ENCODE results near the gene POLG. TPM values are rescaled to one million over a fixed set of nuclear protein-coding genes. Genes with fewer than 3 reads are reported as not detected.

The POLG gene
- total and polyA plus RNA-seq, 5 donors from 2014 or later, result 31.2 to 157 (median 35.2) TPM

GRCh38 chr15:89378296-89379151 lies 43.9 kb upstream of the POLG start:
- DNase-seq (no peak), ATAC-seq (ENCODE audit: low read depth in 2 of 2) (no peak)
- H3K4me3 Mint-ChIP-seq, result peak overlapping the region; percentile 39 to 91 (median 74)
- H3K27me3 Mint-ChIP-seq, result peaks cover 90% of the 10 kb centered on the region
- H3K27ac Mint-ChIP-seq, result no peak overlapping the region
- H3K4me1 Mint-ChIP-seq, result peaks cover 0 to 11% (median 2%) of the 10 kb centered on the region in 4 donors
- H3K9me3 ChIP-seq (ENCODE audit: control insufficient read depth in 2 of 2, low read length in 2 of 2), result no peaks in the 10 kb centered on the region
- peaks cover 56% of the 10 kb centered on the region for H3K27me3 ChIP-seq (ENCODE audit: control insufficient read depth, insufficient read depth, low read length)
- H3K36me3 Mint-ChIP-seq, result no peaks in the 10 kb centered on the region
- peaks cover 0 to 1% (median 0%) of the 10 kb centered on the region in 7 donors for H3K9me3 Mint-ChIP-seq
- H3K4me1 ChIP-seq (ENCODE audit: control insufficient read depth, insufficient read depth, low read length, poor library complexity, severe bottlenecking), result peaks cover 13% of the 10 kb centered on the region
- H3K36me3 ChIP-seq (ENCODE audit: control insufficient read depth, insufficient read depth, low read length), result no peaks in the 10 kb centered on the region
- no peak overlapping the region for H3K4me3 ChIP-seq (ENCODE audit: low read depth, low read length)
- H3K27ac ChIP-seq (ENCODE audit: insufficient read depth, low read length, poor library complexity, severe bottlenecking), result no peak overlapping the region

DNA sequence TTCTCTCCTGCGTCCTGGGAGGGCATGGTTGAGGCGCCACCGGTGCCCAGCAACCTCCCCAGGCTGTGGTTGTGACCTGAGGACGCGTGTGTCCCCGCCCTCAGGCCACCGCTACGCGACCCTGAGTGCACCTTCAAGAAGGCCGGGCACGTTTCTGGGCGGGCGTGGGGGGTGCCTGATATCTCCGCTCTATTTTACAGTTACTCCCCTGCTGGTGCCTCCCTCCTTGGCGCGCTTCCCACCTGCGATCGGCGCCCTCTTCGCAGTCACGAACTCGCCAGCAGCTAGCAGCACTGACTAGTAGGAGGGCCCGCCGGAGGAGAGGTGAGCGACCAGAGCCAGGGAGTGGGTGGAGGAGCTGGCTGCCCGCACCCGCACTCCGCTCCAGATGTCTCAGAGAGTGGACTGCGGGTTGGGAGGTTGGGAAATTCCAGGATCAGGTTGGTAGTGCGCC lies 43.2 kb upstream of the POLG start:
- H3K36me3 ChIP-seq (ENCODE audit: control insufficient read depth, insufficient read depth, low read length), result no peaks in the 10 kb centered on the region
- peaks cover 59% of the 10 kb centered on the region for H3K27me3 ChIP-seq (ENCODE audit: control insufficient read depth, insufficient read depth, low read length)
- H3K4me3 ChIP-seq (ENCODE audit: low read depth, low read length), result no peak overlapping the region
- DNase-seq (no peak), ATAC-seq (ENCODE audit: low read depth in 2 of 2) (no peak)
- peaks cover 13% of the 10 kb centered on the region for H3K4me1 ChIP-seq (ENCODE audit: control insufficient read depth, insufficient read depth, low read length, poor library complexity, severe bottlenecking)
- peaks cover 0 to 1% (median 0%) of the 10 kb centered on the region in 7 donors for H3K9me3 Mint-ChIP-seq
- H3K27ac Mint-ChIP-seq, result no peak overlapping the region
- H3K4me1 Mint-ChIP-seq, result peaks cover 0 to 11% (median 2%) of the 10 kb centered on the region in 4 donors
- H3K36me3 Mint-ChIP-seq, result no peaks in the 10 kb centered on the region
- no peaks in the 10 kb centered on the region for H3K9me3 ChIP-seq (ENCODE audit: control insufficient read depth in 2 of 2, low read length in 2 of 2)
- H3K27me3 Mint-ChIP-seq, result peaks cover 89% of the 10 kb centered on the region
- H3K4me3 Mint-ChIP-seq, result peak overlapping the region in 3 of 4 donors; percentile 28 to 68 (median 66)
- H3K27ac ChIP-seq (ENCODE audit: insufficient read depth, low read length, poor library complexity, severe bottlenecking), result no peak overlapping the region

- H3K9me3 ChIP-seq (ENCODE audit: control insufficient read depth in 2 of 2, low read length in 2 of 2), result no peaks in the 10 kb centered on the region
- Mint-ChIP-seq H3K36me3 (no peaks in the 10 kb centered on the region), H3K4me1 (peaks cover 0 to 12% (median 2%) of the 10 kb centered on the region in 4 donors), H3K9me3 (peaks cover 0 to 1% (median 0%) of the 10 kb centered on the region in 7 donors), H3K4me3 (peak overlapping the region in 2 of 4 donors; percentile 56 to 68), H3K27ac (no peak overlapping the region), H3K27me3 (peaks cover 89% of the 10 kb centered on the region)
- H3K4me1 ChIP-seq (ENCODE audit: control insufficient read depth, insufficient read depth, low read length, poor library complexity, severe bottlenecking), result peaks cover 13% of the 10 kb centered on the region
- ATAC-seq (ENCODE audit: low read depth in 2 of 2), result no peak
- H3K27ac ChIP-seq (ENCODE audit: insufficient read depth, low read length, poor library complexity, severe bottlenecking), result no peak overlapping the region
- H3K4me3 ChIP-seq (ENCODE audit: low read depth, low read length), result no peak overlapping the region
- no peak for DNase-seq
- no peaks in the 10 kb centered on the region for H3K36me3 ChIP-seq (ENCODE audit: control insufficient read depth, insufficient read depth, low read length)
- H3K27me3 ChIP-seq (ENCODE audit: control insufficient read depth, insufficient read depth, low read length), result peaks cover 62% of the 10 kb centered on the region
Observed at GRCh38 chr15:89377024-89377841, 42.6 kb upstream of the POLG start.

DNA sequence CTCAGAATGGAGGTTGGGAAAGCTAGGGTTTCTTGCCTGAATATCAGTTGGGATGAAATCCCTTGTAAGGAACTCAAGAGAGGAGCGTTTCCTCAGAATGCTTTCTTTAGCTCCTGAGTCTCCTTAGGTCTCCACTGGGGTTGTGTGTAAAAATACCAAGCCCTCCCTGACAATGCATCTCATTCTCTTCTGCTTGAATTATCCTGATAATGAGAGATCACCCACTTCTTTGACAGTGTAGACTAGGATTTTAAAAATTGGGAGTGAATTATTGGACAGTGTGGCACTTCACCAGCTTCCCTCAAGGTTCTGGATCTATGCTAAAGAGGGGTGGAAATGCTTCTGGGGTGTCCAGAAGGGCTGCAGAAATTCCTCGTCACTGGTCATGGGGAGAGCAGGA lies 41.8 kb upstream of the POLG start:
- DNase-seq, result no peak

GRCh38 chr15:89375093-89376005 lies 40.7 kb upstream of the POLG start:
- Histone ChIP-seq H3K36me3 (ENCODE audit: control insufficient read depth, insufficient read depth, low read length) (no peaks in the 10 kb centered on the region), H3K27me3 (ENCODE audit: control insufficient read depth, insufficient read depth, low read length) (peaks cover 51% of the 10 kb centered on the region), H3K27ac (ENCODE audit: insufficient read depth, low read length, poor library complexity, severe bottlenecking) (no peak overlapping the region), H3K4me3 (ENCODE audit: low read depth, low read length) (no peak overlapping the region), H3K9me3 (ENCODE audit: control insufficient read depth in 2 of 2, low read length in 2 of 2) (no peaks in the 10 kb centered on the region), H3K4me1 (ENCODE audit: control insufficient read depth, insufficient read depth, low read length, poor library complexity, severe bottlenecking) (peaks cover 16% of the 10 kb centered on the region)
- peaks cover 82% of the 10 kb centered on the region for H3K27me3 Mint-ChIP-seq
- H3K4me1 Mint-ChIP-seq, result peaks cover 0 to 17% (median 7%) of the 10 kb centered on the region in 4 donors
- no peak overlapping the region for H3K4me3 Mint-ChIP-seq
- no peak overlapping the region for H3K27ac Mint-ChIP-seq
- ATAC-seq (ENCODE audit: low read depth in 2 of 2) (no peak), DNase-seq (no peak)
- no peaks in the 10 kb centered on the region for H3K36me3 Mint-ChIP-seq
- peaks cover 0 to 5% (median 0%) of the 10 kb centered on the region in 7 donors for H3K9me3 Mint-ChIP-seq

More for the DNA sequence above, 41.8 kb upstream of the POLG start:
- Histone ChIP-seq H3K9me3 (ENCODE audit: control insufficient read depth in 2 of 2, low read length in 2 of 2) (no peaks in the 10 kb centered on the region), H3K4me1 (ENCODE audit: control insufficient read depth, insufficient read depth, low read length, poor library complexity, severe bottlenecking) (peaks cover 13% of the 10 kb centered on the region), H3K27me3 (ENCODE audit: control insufficient read depth, insufficient read depth, low read length) (peaks cover 55% of the 10 kb centered on the region), H3K4me3 (ENCODE audit: low read depth, low read length) (no peak overlapping the region), H3K27ac (ENCODE audit: insufficient read depth, low read length, poor library complexity, severe bottlenecking) (no peak overlapping the region), H3K36me3 (ENCODE audit: control insufficient read depth, insufficient read depth, low read length) (no peaks in the 10 kb centered on the region)
- no peaks in the 10 kb centered on the region for H3K36me3 Mint-ChIP-seq
- ATAC-seq (ENCODE audit: low read depth in 2 of 2), result no peak
- peaks cover 85% of the 10 kb centered on the region for H3K27me3 Mint-ChIP-seq
- H3K4me1 Mint-ChIP-seq, result peaks cover 0 to 14% (median 3%) of the 10 kb centered on the region in 4 donors
- peaks cover 0 to 3% (median 0%) of the 10 kb centered on the region in 7 donors for H3K9me3 Mint-ChIP-seq
- H3K4me3 Mint-ChIP-seq, result no peak overlapping the region
- H3K27ac Mint-ChIP-seq, result no peak overlapping the region

GRCh38 chr15:89374086-89374981 lies 39.7 kb upstream of the POLG start:
- peaks cover 47% of the 10 kb centered on the region for H3K27me3 ChIP-seq (ENCODE audit: control insufficient read depth, insufficient read depth, low read length)
- no peak overlapping the region for H3K4me3 Mint-ChIP-seq

More at GRCh38 chr15:89374086-89374981, 39.7 kb upstream of the POLG start:
- H3K4me3 ChIP-seq (ENCODE audit: low read depth, low read length), result no peak overlapping the region
- no peak overlapping the region for H3K27ac ChIP-seq (ENCODE audit: insufficient read depth, low read length, poor library complexity, severe bottlenecking)
- no peaks in the 10 kb centered on the region for H3K9me3 ChIP-seq (ENCODE audit: control insufficient read depth in 2 of 2, low read length in 2 of 2)
- H3K4me1 ChIP-seq (ENCODE audit: control insufficient read depth, insufficient read depth, low read length, poor library complexity, severe bottlenecking), result peaks cover 16% of the 10 kb centered on the region
- DNase-seq (no peak), ATAC-seq (ENCODE audit: low read depth in 2 of 2) (no peak)
- Mint-ChIP-seq H3K9me3 (peaks cover 0 to 7% (median 0%) of the 10 kb centered on the region in 7 donors), H3K4me1 (peaks cover 3 to 19% (median 8%) of the 10 kb centered on the region in 4 donors), H3K36me3 (no peaks in the 10 kb centered on the region), H3K27me3 (peaks cover 84% of the 10 kb centered on the region), H3K27ac (no peak overlapping the region)
- no peaks in the 10 kb centered on the region for H3K36me3 ChIP-seq (ENCODE audit: control insufficient read depth, insufficient read depth, low read length)

Data from CD4-positive, CD25-positive, alpha-beta regulatory T cell (primary cell).